ENCODE data around the gene FBXW8.

- TF ChIP-seq CTCF (IDR thresholded peaks at IDR 0.05) (no peak), POLR2A (IDR thresholded peaks at IDR 0.05) (no peak)
Measured at GRCh38 chr12:116933091-116933490, 22.3 kb downstream of the FBXW8 start.
